Fibroblast of lung (primary cell): Measurements from ENCODE around the gene MLYCD. TPM values are rescaled to one million over a fixed set of nuclear protein-coding genes. Genes with fewer than 3 reads are reported as not detected.

Experiments
- DNase-seq, 2 donors: peaks; one replicate each; pipeline versions ENCODE4 v3.0.0 to v3.0.0-alpha.2; 2010; ENCODE audit warnings: low read depth in 2 of 2
- H2AFZ ChIP-seq: 2 replicates; pipeline ENCODE4 v1.5.1; 2012; ENCODE audit warnings: low read length, control low read depth, inconsistent platforms
- H3K27ac ChIP-seq: 2 replicates; pipeline ENCODE4 v1.5.1; 2011; ENCODE audit warnings: low read length, control low read depth; ENCODE audit not compliant: insufficient read depth
- H3K27me3 ChIP-seq: 2 replicates; pipeline ENCODE4 v1.5.1; 2011; ENCODE audit warnings: mild to moderate bottlenecking, low read length; ENCODE audit not compliant: control insufficient read depth, insufficient read depth
- H3K36me3 ChIP-seq: 2 replicates; pipeline ENCODE4 v1.5.1; 2011; ENCODE audit warnings: low read length; ENCODE audit not compliant: control insufficient read depth, insufficient read depth
- H3K4me1 ChIP-seq: 2 replicates; pipeline ENCODE4 v1.5.1; 2011; ENCODE audit warnings: low read length; ENCODE audit not compliant: control insufficient read depth, insufficient read depth; ENCODE audit errors: extremely low read depth
- H3K4me2 ChIP-seq: 2 replicates; pipeline ENCODE4 v1.5.1; 2011; ENCODE audit warnings: low read length, control low read depth; ENCODE audit not compliant: insufficient read depth; ENCODE audit errors: extremely low read depth
- H3K4me3 ChIP-seq, 4 experiments: fragments of 200-600 bp in 1 of 4; sonication (generic) in 1 of 4; replicated peaks in 1 of 4; 2 replicates each; pipeline ENCODE4 v1.5.1; 2011 to 2016; ENCODE audit warnings: low read length in 4 of 4, low read depth in 3 of 4, mild to moderate bottlenecking in 3 of 4, control low read depth in 2 of 4, inconsistent platforms in 1 of 4, mixed read lengths in 1 of 4; ENCODE audit not compliant: insufficient read depth in 1 of 4; ENCODE audit errors: control extremely low read depth in 1 of 4
- H3K79me2 ChIP-seq: 2 replicates; pipeline ENCODE4 v1.5.1; 2012; ENCODE audit warnings: mild to moderate bottlenecking, low read length, inconsistent platforms; ENCODE audit not compliant: control insufficient read depth, insufficient read depth
- H3K9ac ChIP-seq: 2 replicates; pipeline ENCODE4 v1.5.1; 2011; ENCODE audit warnings: mild to moderate bottlenecking, low read length, control low read depth; ENCODE audit not compliant: insufficient read depth
- H3K9me3 ChIP-seq: 2 replicates; pipeline ENCODE4 v1.5.1; 2012; ENCODE audit warnings: low read depth, low read length; ENCODE audit not compliant: control insufficient read depth, insufficient read depth
- H4K20me1 ChIP-seq: 2 replicates; pipeline ENCODE4 v1.5.1; 2011; ENCODE audit warnings: low read length; ENCODE audit not compliant: control insufficient read depth, insufficient read depth; ENCODE audit errors: extremely low read depth
- CTCF ChIP-seq, 2 donors: IDR thresholded peaks in 1 of 2; conservative IDR thresholded peaks in 1 of 2; 1 replicate in 1 of 2; 2 replicates in 1 of 2; pipeline ENCODE4 v1.5.1; 2011 to 2012; ENCODE audit warnings: low read length in 2 of 2, control low read depth in 1 of 2, inconsistent platforms in 1 of 2, low read depth in 1 of 2, mild to moderate bottlenecking in 1 of 2
- EZH2 ChIP-seq: IDR thresholded peaks from 2 replicates; pipeline ENCODE4 v1.5.1; 2012; ENCODE audit warnings: low read length, control low read depth, mild to moderate bottlenecking; ENCODE audit errors: missing control alignments
- polyA plus RNA-seq, 2 donors: library from polyadenylated mRNA; depleted of rRNA in 1 of 2; stranded (reverse) in 1 of 2; unstranded in 1 of 2; fragments of >200 nt; gene quantifications; 2 replicates each; pipeline ENCODE4 v1.2.1, GENCODE V29; 2011 to 2012; ENCODE audit warnings: missing spikeins in 1 of 2
- total RNA-seq: library from RNA; depleted of rRNA; stranded (reverse); fragments of >200 nt; gene quantifications from 2 replicates; pipeline ENCODE4 v1.2.1, GENCODE V29; 2014

MLYCD gene
- total and polyA plus RNA-seq, 2 donors (not counting 1 experiment from before 2014, with no cell fraction given) = 1.0 to 3.8 TPM

- TF ChIP-seq EZH2 (no peak), CTCF (conservative IDR thresholded peaks at IDR 0.05 in 1 of 2, IDR thresholded peaks at IDR 0.05 in 1 of 2; ENCODE audit: low read depth in 1 of 2, low read length in 2 of 2) (no peak)
- H3K4me2 ChIP-seq = no peak overlapping the region
Measured at GRCh38 chr16:83967091-83967490, 68.2 kb downstream of the MLYCD start.

GRCh38 chr16:83967838-83968305, 69.0 kb downstream of the MLYCD start, which contains the start of gene NECAB2:
NECAB2 (plus strand) TSS chr16:83968244; CDS start chr16:83968649, 405 bp downstream.
- DNase-seq = peak in 1 of 2 donors; percentile 20
- no peak within 1 kb of the TSS for H3K4me2 ChIP-seq
- no peaks in the 10 kb centered on the region for H3K79me2 ChIP-seq
- no peaks in the 10 kb centered on the region for H3K4me1 ChIP-seq
- H4K20me1 ChIP-seq = no peaks in the 10 kb centered on the region
- no peak within 1 kb of the TSS for H3K27ac ChIP-seq
- no peaks in the 10 kb centered on the region for H3K9me3 ChIP-seq
- peak within 1 kb of the TSS in 1 of 4 experiments; percentile 27 for H3K4me3 ChIP-seq
- H3K27me3 ChIP-seq = peaks cover 4% of the 10 kb centered on the region
- no peak for TF ChIP-seq EZH2
- TF ChIP-seq CTCF (conservative IDR thresholded peaks at IDR 0.05 in 1 of 2, IDR thresholded peaks at IDR 0.05 in 1 of 2; ENCODE audit: low read depth in 1 of 2, low read length in 2 of 2) = peak; percentile 30 to 40
- H3K9ac ChIP-seq = no peak within 1 kb of the TSS
- no peak within 1 kb of the TSS for H2AFZ ChIP-seq
- peaks cover 4% of the 10 kb centered on the region for H3K36me3 ChIP-seq

More at GRCh38 chr16:83967091-83967490, 68.2 kb downstream of the MLYCD start:
- no peak overlapping the region for H3K27ac ChIP-seq
- H3K4me3 ChIP-seq = no peak overlapping the region
- peaks cover 4% of the 10 kb centered on the region for H3K27me3 ChIP-seq
- H3K79me2 ChIP-seq = no peaks in the 10 kb centered on the region
- H3K36me3 ChIP-seq = peaks cover 4% of the 10 kb centered on the region
- no peaks in the 10 kb centered on the region for H4K20me1 ChIP-seq
- no peak overlapping the region for H3K9ac ChIP-seq
- no peaks in the 10 kb centered on the region for H3K9me3 ChIP-seq
- no peak for DNase-seq
- H2AFZ ChIP-seq = no peak overlapping the region
- H3K4me1 ChIP-seq = no peaks in the 10 kb centered on the region

- Histone ChIP-seq H3K27me3 (peaks cover 4% of the 10 kb centered on the region), H4K20me1 (no peaks in the 10 kb centered on the region), H3K9me3 (no peaks in the 10 kb centered on the region), H2AFZ (no peak overlapping the region), H3K36me3 (peaks cover 4% of the 10 kb centered on the region), H3K4me1 (no peaks in the 10 kb centered on the region), H3K4me3 (peak overlapping the region in 1 of 4 experiments; percentile 27), H3K27ac (no peak overlapping the region), H3K79me2 (no peaks in the 10 kb centered on the region), H3K9ac (no peak overlapping the region), H3K4me2 (no peak overlapping the region)
- no peak for DNase-seq
- TF ChIP-seq CTCF (conservative IDR thresholded peaks at IDR 0.05 in 1 of 2, IDR thresholded peaks at IDR 0.05 in 1 of 2; ENCODE audit: low read depth in 1 of 2, low read length in 2 of 2) = no peak
- TF ChIP-seq EZH2 = no peak
Measured at GRCh38 chr16:83968306-83968851, 69.5 kb downstream of the MLYCD start.
